OCI-LY7 (cell line): ENCODE results near the gene CEP72. TPM values are rescaled to one million over a fixed set of nuclear protein-coding genes. Genes with fewer than 3 reads are reported as not detected.

Experiments used
- BruUV-seq: library from RNA; stranded (reverse); fragments of 400-500 nt; replicated peaks from 2 replicates; lab custom pipeline; 2021; lab: Mats Ljungman, UMichigan
- CTCF ChIA-PET: fragments of 300-600 bp; sonication (Branson Sonifier 250); formaldehyde crosslinking; loops from one replicate; lab custom pipeline; 2022; ENCODE audit warnings: antibody characterized with exemption; ENCODE audit not compliant: unreplicated experiment; lab: Charles Lee
- POLR2A ChIA-PET: fragments of 300-600 bp; sonication (Branson Sonifier 250); formaldehyde crosslinking; loops from one replicate; lab custom pipeline; 2022; ENCODE audit warnings: antibody characterized with exemption; lab: Charles Lee
- DNase-seq: peaks from one replicate; pipeline ENCODE4 v3.0.0-alpha.2; 2015; ENCODE audit warnings: low spot score
- H2AFZ ChIP-seq: fragments of 200-600 bp; sonication (generic), shearing (Covaris generic); 2 replicates; pipeline ENCODE4 v1.6.1; 2014; ENCODE audit warnings: mild to moderate bottlenecking, antibody characterized with exemption, low read length, moderate library complexity
- H3K27ac ChIP-seq: fragments of 200-600 bp; sonication (generic); 2 replicates; pipeline ENCODE4 v1.5.1; 2014; ENCODE audit warnings: mixed run types, low read depth, mild to moderate bottlenecking, moderate library complexity, low read length, inconsistent platforms; ENCODE audit not compliant: poor library complexity, severe bottlenecking
- H3K36me3 ChIP-seq: fragments of 200-600 bp; sonication (generic); 2 replicates; pipeline ENCODE4 v1.6.1; 2014; ENCODE audit warnings: mild to moderate bottlenecking, antibody characterized with exemption, low read length, moderate library complexity, mixed read lengths; ENCODE audit not compliant: insufficient read depth
- H3K4me1 ChIP-seq: fragments of 200-600 bp; sonication (generic); 2 replicates; pipeline ENCODE4 v1.5.1; 2014; ENCODE audit warnings: mild to moderate bottlenecking, low read length; ENCODE audit not compliant: insufficient read depth, poor library complexity, severe bottlenecking
- H3K4me2 ChIP-seq: fragments of 200-600 bp; sonication (generic); 2 replicates; pipeline ENCODE4 v1.6.1; 2014; ENCODE audit warnings: mild to moderate bottlenecking, low read length
- H3K4me3 ChIP-seq: fragments of 200-600 bp; sonication (generic); 2 replicates; pipeline ENCODE4 v1.5.1; 2014; ENCODE audit warnings: mild to moderate bottlenecking, low read depth, low read length; ENCODE audit not compliant: poor library complexity, severe bottlenecking
- H3K79me2 ChIP-seq: fragments of 200-600 bp; sonication (generic); 2 replicates; pipeline ENCODE4 v1.6.1; 2016; ENCODE audit warnings: low read depth, mild to moderate bottlenecking, low read length, moderate library complexity, mixed read lengths; ENCODE audit not compliant: insufficient read depth
- H3K9me2 ChIP-seq: fragments of 200-600 bp; sonication (generic); 2 replicates; pipeline ENCODE4 v1.6.1; 2016; ENCODE audit warnings: mild to moderate bottlenecking, low read length, mixed read lengths; ENCODE audit not compliant: insufficient read depth
- H3K9me3 ChIP-seq: fragments of 200-600 bp; sonication (generic); 2 replicates; pipeline ENCODE4 v1.6.1; 2014; ENCODE audit warnings: mild to moderate bottlenecking, mixed run types, low read length, mixed read lengths
- H4K20me1 ChIP-seq: fragments of 200-600 bp; sonication (generic); 2 replicates; pipeline ENCODE4 v1.6.1; 2014; ENCODE audit warnings: mild to moderate bottlenecking, antibody characterized with exemption, low read length, moderate library complexity, mixed read lengths; ENCODE audit not compliant: insufficient read depth
- CTCF ChIP-seq: fragments of 200-600 bp; sonication (generic); conservative IDR thresholded peaks from 2 replicates; pipeline ENCODE4 v1.5.1; 2014; ENCODE audit warnings: mild to moderate bottlenecking, antibody characterized with exemption, low read length, moderate library complexity, mixed read lengths
- EZH2phosphoT487 ChIP-seq: fragments of 200-600 bp; sonication (generic); IDR thresholded peaks from 2 replicates; pipeline ENCODE4 v1.6.1; 2018; ENCODE audit warnings: low read depth, borderline replicate concordance, mild to moderate bottlenecking, mixed run types, antibody characterized with exemption, low read length, moderate library complexity, mixed read lengths
- intact Hi-C: fragments of 100-400 bp; cut with micrococcal nuclease; formaldehyde crosslinking; loops from one replicate; pipeline ENCODE4 v1.10.0; 2022; ENCODE audit not compliant: unreplicated experiment
- total RNA-seq, 2 experiments: library from RNA; depleted of rRNA in 1 of 2; stranded (reverse); fragments of >200 nt in 1 of 2; shearing (Covaris generic) in 1 of 2; gene quantifications; 2 replicates each; pipeline ENCODE4 v1.2.3, GENCODE V29; 2014 to 2022

The CEP72 gene
- total RNA-seq, 2 experiments from 2014 or later: 26.9 to 42.7 TPM

GRCh38 chr5:566636-567309, 45.4 kb upstream of the CEP72 start:
- DNase-seq: no peak
- H3K36me3 ChIP-seq: no peaks in the 10 kb centered on the region
- no peaks in the 10 kb centered on the region for H3K9me2 ChIP-seq
- intact Hi-C loops: no loop called here
- no peaks in the 10 kb centered on the region for H3K4me1 ChIP-seq
- ChIA-PET CTCF (no interaction called here), POLR2A (no interaction called here)
- H4K20me1 ChIP-seq: no peaks in the 10 kb centered on the region
- H3K79me2 ChIP-seq: no peaks in the 10 kb centered on the region
- TF ChIP-seq CTCF (no peak), EZH2phosphoT487 (no peak)
- H2AFZ ChIP-seq: no peak overlapping the region
- no peak overlapping the region for H3K4me2 ChIP-seq
- H3K27ac ChIP-seq: no peak overlapping the region
- no peak overlapping the region for H3K4me3 ChIP-seq
- BruUV-seq: no TSS peak
- H3K9me3 ChIP-seq: no peaks in the 10 kb centered on the region

GRCh38 chr5:567664-568060, 44.5 kb upstream of the CEP72 start:
- no peaks in the 10 kb centered on the region for H3K4me1 ChIP-seq
- intact Hi-C loops: no loop called here
- H3K4me3 ChIP-seq: no peak overlapping the region
- no peaks in the 10 kb centered on the region for H3K79me2 ChIP-seq
- POLR2A ChIA-PET: no interaction called here
- no peak for TF ChIP-seq CTCF
- no peak for DNase-seq
- H3K27ac ChIP-seq: no peak overlapping the region
- CTCF ChIA-PET: no interaction called here
- H2AFZ ChIP-seq: no peak overlapping the region
- no peaks in the 10 kb centered on the region for H4K20me1 ChIP-seq
- no peaks in the 10 kb centered on the region for H3K9me3 ChIP-seq
- BruUV-seq: no TSS peak
- no peak overlapping the region for H3K4me2 ChIP-seq
- H3K9me2 ChIP-seq: no peaks in the 10 kb centered on the region
- H3K36me3 ChIP-seq: no peaks in the 10 kb centered on the region

GRCh38 chr5:568061-568781, 43.9 kb upstream of the CEP72 start:
- POLR2A ChIA-PET: no interaction called here
- BruUV-seq: no TSS peak

More at GRCh38 chr5:568061-568781, 43.9 kb upstream of the CEP72 start:
- Histone ChIP-seq H3K27ac (no peak overlapping the region), H3K36me3 (no peaks in the 10 kb centered on the region), H4K20me1 (no peaks in the 10 kb centered on the region), H3K4me2 (no peak overlapping the region), H3K9me2 (no peaks in the 10 kb centered on the region), H3K9me3 (no peaks in the 10 kb centered on the region), H3K79me2 (no peaks in the 10 kb centered on the region), H2AFZ (no peak overlapping the region), H3K4me3 (no peak overlapping the region), H3K4me1 (no peaks in the 10 kb centered on the region)
- TF ChIP-seq CTCF (no peak), EZH2phosphoT487 (no peak)
- intact Hi-C loops: no loop called here
- no peak for DNase-seq
- CTCF ChIA-PET: no interaction called here
